SK-N-SH (cell line): Measurements from ENCODE around the gene PLK3. TPM values are rescaled to one million over a fixed set of nuclear protein-coding genes. Genes with fewer than 3 reads are reported as not detected.
"Not testable (repeated sequence)": the region's sequence is repeated elsewhere in the genome, so short reads cannot be mapped to it uniquely, and the experiment has no call there.

Experiments used
- CTCF ChIA-PET: fragments of 300-600, 350-600 bp; formaldehyde crosslinking; extraction: SDS; loops from one replicate; lab custom pipeline; 2021; lab: Yijun Ruan, JAX
- POLR2A ChIA-PET: fragments of 350-600 bp; sonication (Branson Sonifier 250); formaldehyde crosslinking; extraction: SDS; loops from one replicate; lab custom pipeline; 2020; ENCODE audit warnings: antibody characterized with exemption, inconsistent platforms; lab: Yijun Ruan, JAX
- DNase-seq: peaks from one replicate; pipeline ENCODE4 v3.0.0; 2012
- H2AFZ ChIP-seq: fragments of 200-600 bp; sonication (generic); 2 replicates; pipeline ENCODE4 v1.8.1; 2016; ENCODE audit warnings: antibody characterized with exemption, mild to moderate bottlenecking, low read depth
- H3F3A ChIP-seq: fragments of 200-600 bp; sonication (generic); replicated peaks from 2 replicates; pipeline ENCODE3; 2016; ENCODE audit warnings: antibody characterized with exemption, mild to moderate bottlenecking; ENCODE audit not compliant: insufficient read depth
- H3K27ac ChIP-seq, 2 experiments: fragments of 200-500 bp in 1 of 2; fragments of 200-600 bp in 1 of 2; sonication (Bioruptor generic) in 1 of 2; sonication (generic), shearing (Covaris generic) in 1 of 2; 2 replicates each; pipeline versions ENCODE4 v1.5.1 to v1.6.1; 2014 to 2016; ENCODE audit warnings: low read depth in 2 of 2, inconsistent platforms in 1 of 2, low read length in 1 of 2, mild to moderate bottlenecking in 1 of 2, mixed read lengths in 1 of 2
- H3K27me3 ChIP-seq: fragments of 200-600 bp; sonication (generic), shearing (Covaris generic); 2 replicates; pipeline ENCODE4 v1.6.1; 2016; ENCODE audit warnings: mixed run types; ENCODE audit not compliant: insufficient read depth
- H3K36me3 ChIP-seq, 2 experiments: fragments of 200-500 bp in 1 of 2; fragments of 200-600 bp in 1 of 2; sonication (Bioruptor generic) in 1 of 2; sonication (generic) in 1 of 2; replicated peaks in 1 of 2; 2 replicates each; pipeline versions ENCODE3 to v1.5.1; 2014 to 2016; ENCODE audit warnings: low read length in 1 of 2, mild to moderate bottlenecking in 1 of 2; ENCODE audit not compliant: insufficient read depth in 2 of 2, control insufficient read depth in 1 of 2
- H3K4me1 ChIP-seq, 2 experiments: fragments of 200-500 bp in 1 of 2; fragments of 200-600 bp in 1 of 2; sonication (Bioruptor generic) in 1 of 2; sonication (generic), shearing (Covaris generic) in 1 of 2; 2 replicates each; pipeline versions ENCODE4 v1.5.1 to v1.6.1; 2014 to 2016; ENCODE audit warnings: low read depth in 1 of 2, low read length in 1 of 2, mixed run types in 1 of 2; ENCODE audit not compliant: insufficient read depth in 2 of 2, control insufficient read depth in 1 of 2
- H3K4me2 ChIP-seq: fragments of 200-600 bp; sonication (generic), shearing (Covaris generic); 2 replicates; pipeline ENCODE4 v1.6.1; 2017; ENCODE audit warnings: mixed run types
- H3K4me3 ChIP-seq, 2 experiments: fragments of 200-500 bp in 1 of 2; fragments of 200-600 bp in 1 of 2; sonication (Bioruptor generic) in 1 of 2; sonication (generic), shearing (Covaris generic) in 1 of 2; 2 replicates each; pipeline versions ENCODE4 v1.5.1 to v1.8.1; 2014 to 2016; ENCODE audit warnings: low read depth in 2 of 2, inconsistent platforms in 1 of 2, low read length in 1 of 2, mild to moderate bottlenecking in 1 of 2, mixed read lengths in 1 of 2, moderate library complexity in 1 of 2
- H3K79me2 ChIP-seq: fragments of 200-600 bp; sonication (generic); 2 replicates; pipeline ENCODE4 v1.8.1; 2017; ENCODE audit warnings: mild to moderate bottlenecking; ENCODE audit not compliant: insufficient read depth
- H3K9ac ChIP-seq: fragments of 200-600 bp; sonication (generic); 2 replicates; pipeline ENCODE4 v1.6.1; 2017; ENCODE audit warnings: mixed run types
- H3K9me2 ChIP-seq: fragments of 200-600 bp; sonication (generic); 2 replicates; pipeline ENCODE4 v1.6.1; 2017; ENCODE audit warnings: mixed run types
- H3K9me3 ChIP-seq: fragments of 200-600 bp; sonication (generic); 2 replicates; pipeline ENCODE4 v1.6.1; 2017; ENCODE audit warnings: mixed run types, mild to moderate bottlenecking, moderate library complexity
- H4K20me1 ChIP-seq: fragments of 200-600 bp; sonication (generic); 2 replicates; pipeline ENCODE4 v1.6.1; 2017; ENCODE audit warnings: mild to moderate bottlenecking, mixed run types; ENCODE audit not compliant: insufficient read depth
- JUND ChIP-seq: IDR thresholded peaks from 2 replicates; pipeline ENCODE4 v1.4.0; 2012
- MEF2A ChIP-seq: IDR thresholded peaks from 2 replicates; pipeline ENCODE4 v1.4.0; 2012; ENCODE audit warnings: low read depth, borderline replicate concordance
- MXI1 ChIP-seq: IDR thresholded peaks from 2 replicates; pipeline ENCODE4 v1.6.1; 2012; ENCODE audit warnings: mild to moderate bottlenecking, low read depth, low read length, improper control_type of control experiment
- RAD21 ChIP-seq: IDR thresholded peaks from 2 replicates; pipeline ENCODE4 v1.6.1; 2012; ENCODE audit warnings: mild to moderate bottlenecking, low read length
- USF2 ChIP-seq: fragments of 150-350 bp; IDR thresholded peaks from 2 replicates; pipeline ENCODE4 v1.6.1; 2017; ENCODE audit warnings: antibody characterized with exemption, low read length, low read depth, borderline replicate concordance
- WGBS: methylation state at CpG from one replicate; pipeline ENCODE4 v1.1.6; 2017; ENCODE audit warnings: low lambda C conversion rate; 5-methylcytosine and 5-hydroxymethylcytosine counted together
- polyA plus RNA-seq, 3 experiments: library from polyadenylated mRNA; depleted of rRNA; stranded (reverse); fragments of >200 nt; gene quantifications; 2 replicates each; pipeline ENCODE4 v1.2.3, GENCODE V29; 2012
- TF ChIP-seq, protein P1 (sequence below): IDR thresholded peaks from 2 replicates; pipeline ENCODE4 v1.6.1; 2012; ENCODE audit warnings: mild to moderate bottlenecking, low read depth, low read length, moderate library complexity

Gene PLK3
- polyA plus RNA-seq, 1 of the 3 experiments (the other 2 are of a cell fraction): 82.8 TPM

DNA sequence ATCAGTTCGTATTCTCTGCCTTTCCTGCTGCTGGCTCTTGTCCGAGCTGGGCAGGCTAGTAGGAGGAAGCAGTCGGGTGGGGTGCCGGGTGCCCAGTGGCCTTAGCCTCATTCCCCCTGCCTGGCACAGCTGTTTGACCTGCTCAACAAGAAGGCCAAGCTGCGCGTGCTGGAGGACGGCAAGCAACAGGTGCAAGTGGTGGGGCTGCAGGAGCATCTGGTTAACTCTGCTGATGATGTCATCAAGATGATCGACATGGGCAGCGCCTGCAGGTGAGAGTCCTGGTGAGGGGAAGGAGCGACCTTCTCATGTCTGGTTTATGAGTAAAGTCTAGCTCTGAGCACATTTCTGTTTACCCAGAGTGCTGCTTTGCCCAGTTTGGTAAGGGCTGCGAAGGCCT is 41.1 kb upstream of the PLK3 start:
- TF ChIP-seq MEF2A: no peak
- no peak for TF ChIP-seq USF2
- TF ChIP-seq MXI1: no peak
- Histone ChIP-seq H2AFZ (no peak overlapping the region), H4K20me1 (no peaks in the 10 kb centered on the region), H3K4me3 (no peak overlapping the region), H3K27me3 (no peaks in the 10 kb centered on the region), H3K9me2 (no peaks in the 10 kb centered on the region), H3K27ac (no peak overlapping the region), H3K36me3 (peaks cover 24 to 48% of the 10 kb centered on the region in 2 experiments), H3K9ac (no peak overlapping the region), H3K79me2 (no peaks in the 10 kb centered on the region), H3F3A (no peaks in the 10 kb centered on the region), H3K4me1 (no peaks in the 10 kb centered on the region), H3K9me3 (no peaks in the 10 kb centered on the region), H3K4me2 (no peak overlapping the region)
- POLR2A ChIA-PET: interaction anchor here (0.6 to 1.2 kb wide), 3 partner anchors 11 to 16 kb away, joined by 3 read pairs; partner anchors contain the start of gene RPS8
- DNase-seq: no peak
- WGBS: 94% methylated on average over 10 of the region's 11 CpGs
- CTCF ChIA-PET: no interaction called here

DNA sequence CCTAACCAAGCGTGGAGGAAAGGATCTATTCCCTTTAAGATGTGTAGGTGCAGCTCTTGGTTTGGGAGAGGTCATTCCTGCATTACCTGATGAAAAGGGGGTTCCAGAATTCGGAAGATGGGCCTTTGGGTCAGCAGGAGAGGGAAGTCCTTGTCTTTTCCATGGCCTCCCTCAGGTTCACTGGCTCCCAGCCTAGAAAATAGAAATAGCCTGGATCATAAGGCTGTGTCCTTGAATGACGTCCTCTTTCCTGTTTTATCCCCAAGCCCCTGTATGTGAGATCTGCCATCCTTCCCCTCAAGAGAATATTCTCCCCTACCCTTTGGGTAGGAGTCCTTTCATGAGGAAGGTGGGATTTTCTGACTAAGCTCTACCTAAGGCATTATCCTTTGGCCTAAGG is 39.3 kb upstream of the PLK3 start:
- Histone ChIP-seq H4K20me1 (no peaks in the 10 kb centered on the region), H3F3A (no peaks in the 10 kb centered on the region), H3K27me3 (no peaks in the 10 kb centered on the region), H3K36me3 (peaks cover 20 to 45% of the 10 kb centered on the region in 2 experiments), H3K9me3 (no peaks in the 10 kb centered on the region), H3K9ac (no peak overlapping the region), H3K9me2 (no peaks in the 10 kb centered on the region), H3K4me3 (no peak overlapping the region), H3K4me1 (no peaks in the 10 kb centered on the region), H2AFZ (no peak overlapping the region), H3K27ac (no peak overlapping the region), H3K4me2 (no peak overlapping the region), H3K79me2 (no peaks in the 10 kb centered on the region)
- CTCF ChIA-PET: no interaction called here
- 96% methylated on average over 3 of the region's 3 CpGs for WGBS
- POLR2A ChIA-PET: interaction anchor here (1.3 kb wide), 1 partner anchor 14 kb away, joined by 3 read pairs; the partner anchor contains the start of gene RPS8
- no peak for DNase-seq
- TF ChIP-seq, protein P1, sequence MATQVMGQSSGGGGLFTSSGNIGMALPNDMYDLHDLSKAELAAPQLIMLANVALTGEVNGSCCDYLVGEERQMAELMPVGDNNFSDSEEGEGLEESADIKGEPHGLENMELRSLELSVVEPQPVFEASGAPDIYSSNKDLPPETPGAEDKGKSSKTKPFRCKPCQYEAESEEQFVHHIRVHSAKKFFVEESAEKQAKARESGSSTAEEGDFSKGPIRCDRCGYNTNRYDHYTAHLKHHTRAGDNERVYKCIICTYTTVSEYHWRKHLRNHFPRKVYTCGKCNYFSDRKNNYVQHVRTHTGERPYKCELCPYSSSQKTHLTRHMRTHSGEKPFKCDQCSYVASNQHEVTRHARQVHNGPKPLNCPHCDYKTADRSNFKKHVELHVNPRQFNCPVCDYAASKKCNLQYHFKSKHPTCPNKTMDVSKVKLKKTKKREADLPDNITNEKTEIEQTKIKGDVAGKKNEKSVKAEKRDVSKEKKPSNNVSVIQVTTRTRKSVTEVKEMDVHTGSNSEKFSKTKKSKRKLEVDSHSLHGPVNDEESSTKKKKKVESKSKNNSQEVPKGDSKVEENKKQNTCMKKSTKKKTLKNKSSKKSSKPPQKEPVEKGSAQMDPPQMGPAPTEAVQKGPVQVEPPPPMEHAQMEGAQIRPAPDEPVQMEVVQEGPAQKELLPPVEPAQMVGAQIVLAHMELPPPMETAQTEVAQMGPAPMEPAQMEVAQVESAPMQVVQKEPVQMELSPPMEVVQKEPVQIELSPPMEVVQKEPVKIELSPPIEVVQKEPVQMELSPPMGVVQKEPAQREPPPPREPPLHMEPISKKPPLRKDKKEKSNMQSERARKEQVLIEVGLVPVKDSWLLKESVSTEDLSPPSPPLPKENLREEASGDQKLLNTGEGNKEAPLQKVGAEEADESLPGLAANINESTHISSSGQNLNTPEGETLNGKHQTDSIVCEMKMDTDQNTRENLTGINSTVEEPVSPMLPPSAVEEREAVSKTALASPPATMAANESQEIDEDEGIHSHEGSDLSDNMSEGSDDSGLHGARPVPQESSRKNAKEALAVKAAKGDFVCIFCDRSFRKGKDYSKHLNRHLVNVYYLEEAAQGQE: no peak
- TF ChIP-seq JUND (no peak), RAD21 (no peak)

GRCh38 chr1:44766421-44766820 is 33.8 kb upstream of the PLK3 start:
- H3K36me3 ChIP-seq: peaks cover 15 to 16% of the 10 kb centered on the region in 2 experiments
- H3F3A ChIP-seq, H2AFZ ChIP-seq, H3K9me3 ChIP-seq, H3K79me2 ChIP-seq, H4K20me1 ChIP-seq, H3K27ac ChIP-seq, H3K4me2 ChIP-seq, H3K27me3 ChIP-seq, H3K4me3 ChIP-seq, H3K4me1 ChIP-seq, H3K9me2 ChIP-seq, H3K9ac ChIP-seq, DNase-seq: not testable (repeated sequence)
- ChIA-PET CTCF (interaction anchor here (1.1 to 2.2 kb wide), 2 partner anchors 19 to 37 kb away, joined by 3 to 5 read pairs; no protein-coding TSS in a partner anchor), POLR2A (interaction anchor here (2.5 kb wide), 1 partner anchor 9 kb away, joined by 13 read pairs; the partner anchor contains the start of gene RPS8)
- WGBS: 93% methylated on average over 6 of the region's 6 CpGs
